Measurements from ENCODE around the gene FAM13A. TPM values are rescaled to one million over a fixed set of nuclear protein-coding genes. Genes with fewer than 3 reads are reported as not detected.

The FAM13A gene
- total and polyA plus RNA-seq, 2 of the 8 experiments (the other 6 are each of a cell fraction or from before 2014, with no cell fraction given): 7.1 to 16.5 TPM

DNA sequence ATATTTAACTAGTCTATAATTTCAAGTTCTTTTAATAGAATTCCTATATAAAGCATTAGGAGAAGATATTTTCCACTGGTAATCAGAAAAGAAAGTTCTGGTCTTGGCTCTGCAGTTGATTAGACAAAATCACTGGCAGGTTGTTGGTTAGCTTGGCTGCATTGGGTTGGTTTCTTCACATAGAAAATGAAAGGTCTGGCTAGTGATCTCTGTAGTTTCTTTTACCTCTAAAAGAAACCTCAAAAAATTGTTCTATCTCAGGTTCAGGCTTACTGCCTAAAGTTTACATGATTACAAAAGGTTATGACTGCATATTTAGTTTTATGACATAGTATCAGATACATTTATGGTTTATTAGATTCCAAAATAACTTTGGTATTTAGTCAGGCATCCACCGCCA lies 263.5 kb downstream of the FAM13A start:
- H3K4me3 ChIP-seq (ENCODE audit: extremely low read depth in 1 of 4, insufficient read depth in 2 of 4, low read depth in 3 of 4, low read length in 4 of 4): no peak overlapping the region
- peaks cover 0 to 8% (median 0%) of the 10 kb centered on the region in 4 experiments; a peak in 2 of 7 replicates for H3K4me1 ChIP-seq (replicated peaks in 1 of 4; ENCODE audit: control insufficient read depth in 3 of 4, insufficient read depth in 4 of 4, low read length in 3 of 4)
- H2BK120ac ChIP-seq (replicated peaks; ENCODE audit: low read depth, low read length): no peak overlapping the region
- H3K79me1 ChIP-seq (ENCODE audit: low read depth, low read length): no peaks in the 10 kb centered on the region
- H2BK20ac ChIP-seq (ENCODE audit: low read length): no peak overlapping the region
- DNase-seq (ENCODE audit: low read depth in 1 of 2, low spot score in 2 of 2): no peak
- TF ChIP-seq CREB1 (IDR thresholded peaks at IDR 0.05) (no peak), POLR2A (IDR thresholded peaks at IDR 0.05; ENCODE audit: control extremely low read depth in 1 of 2, low read depth in 2 of 2, low read length in 2 of 2) (no peak), NANOG (IDR thresholded peaks at IDR 0.05; ENCODE audit: insufficient read depth, low read depth, low read length, poor library complexity, severe bottlenecking) (no peak), SAP30 (IDR thresholded peaks at IDR 0.05; ENCODE audit: insufficient read depth, insufficient replicate concordance, low read length) (no peak), BACH1 (IDR thresholded peaks at IDR 0.05; ENCODE audit: low read length) (no peak)
- no peaks in the 10 kb centered on the region for H4K20me1 ChIP-seq (replicated peaks in 1 of 2; ENCODE audit: control insufficient read depth in 1 of 2, insufficient read depth in 2 of 2, low read length in 2 of 2)
- CTCF ChIA-PET (ENCODE audit: partially characterized antibody): interaction anchor here (5.4 kb wide), 1 partner anchor 88 kb away, joined by 32 read pairs; no protein-coding TSS in a partner anchor
- no peaks in the 10 kb centered on the region for H3K9me3 ChIP-seq (ENCODE audit: insufficient read depth in 2 of 2, low read depth in 1 of 2, low read length in 1 of 2)
- no peak overlapping the region for H3K23ac ChIP-seq (ENCODE audit: insufficient read length)
- no peak overlapping the region for H2AFZ ChIP-seq (ENCODE audit: low read length)
- H3K27me3 ChIP-seq (replicated peaks in 1 of 4; ENCODE audit: control insufficient read depth in 3 of 4, extremely low read depth in 1 of 4, insufficient read depth in 3 of 4, low read length in 3 of 4): peaks cover 0 to 1% (median 0%) of the 10 kb centered on the region in 4 experiments; a peak in 1 of 7 replicates
- H3K23me2 ChIP-seq (ENCODE audit: low read depth, low read length): no peaks in the 10 kb centered on the region
- H3K56ac ChIP-seq (replicated peaks; ENCODE audit: insufficient read length, low read depth, low read length): no peak overlapping the region
- no peak overlapping the region for H2AK5ac ChIP-seq (ENCODE audit: low read depth, low read length)
- 91% methylated on average over 1 of the region's 1 CpG; no CpG with 5 or more reads in 1 of the 2 experiments for WGBS, 2 experiments (ENCODE audit: extremely low coverage in 1 of 2, insufficient coverage in 1 of 2, insufficient read length in 1 of 2, insufficient replicate concordance in 2 of 2, low coverage in 1 of 2, low lambda C conversion rate in 2 of 2, missing lambda C conversion rate in 1 of 2)
- no peak overlapping the region for H3K27ac ChIP-seq (ENCODE audit: low read depth, low read length)
- H3K9ac ChIP-seq (replicated peaks in 1 of 4; ENCODE audit: extremely low read depth in 1 of 4, low read depth in 3 of 4, low read length in 3 of 4): no peak overlapping the region
- FAIRE-seq: no peak
- H4K91ac ChIP-seq (replicated peaks; ENCODE audit: insufficient read length, low read length): no peak overlapping the region
- H4K5ac ChIP-seq (ENCODE audit: insufficient read length, low read depth, low read length): no peak overlapping the region
- no peak overlapping the region for H4K8ac ChIP-seq (ENCODE audit: extremely low read depth, insufficient read depth, low read length)
- H3K14ac ChIP-seq (ENCODE audit: insufficient read length): no peak overlapping the region
- peaks cover 0 to 3% (median 0%) of the 10 kb centered on the region in 4 experiments; a peak in 1 of 8 replicates for H3K36me3 ChIP-seq (ENCODE audit: control insufficient read depth in 2 of 4, insufficient read depth in 4 of 4, low read length in 3 of 4)
- H2BK12ac ChIP-seq (ENCODE audit: low read depth, low read length): no peak overlapping the region
- no peak overlapping the region for H3K4me2 ChIP-seq (ENCODE audit: insufficient read depth in 1 of 2, low read depth in 2 of 2, low read length in 2 of 2)
- H3K79me2 ChIP-seq (ENCODE audit: control insufficient read depth in 1 of 2, insufficient read depth in 2 of 2, low read length in 2 of 2): no peaks in the 10 kb centered on the region
- POLR2A ChIA-PET (ENCODE audit: partially characterized antibody): no interaction called here
- H2BK5ac ChIP-seq (ENCODE audit: low read depth, low read length): no peak overlapping the region
- no peak overlapping the region for H3K4ac ChIP-seq (replicated peaks; ENCODE audit: insufficient read length, low read depth, low read length)
- no peak overlapping the region for H3K18ac ChIP-seq (ENCODE audit: extremely low read depth, low read length)
- no peak overlapping the region for H2BK15ac ChIP-seq (ENCODE audit: low read length)

Data from H1 (cell line).